C4-2B (cell line): ENCODE data around the gene EPN2.

Experiments used
- H3K27ac ChIP-seq: fragments of 450-650 bp; 2 replicates; pipeline ENCODE4 v1.5.1; 2017
- ZFX ChIP-seq: fragments of 450-650 bp; IDR thresholded peaks from 2 replicates; pipeline ENCODE4 v1.6.1; 2017
- TF ChIP-seq, protein P1 (sequence below): fragments of 450-650 bp; conservative IDR thresholded peaks from 2 replicates; pipeline ENCODE4 v1.5.1; 2017; ENCODE audit warnings: mild to moderate bottlenecking

The EPN2 gene

DNA sequence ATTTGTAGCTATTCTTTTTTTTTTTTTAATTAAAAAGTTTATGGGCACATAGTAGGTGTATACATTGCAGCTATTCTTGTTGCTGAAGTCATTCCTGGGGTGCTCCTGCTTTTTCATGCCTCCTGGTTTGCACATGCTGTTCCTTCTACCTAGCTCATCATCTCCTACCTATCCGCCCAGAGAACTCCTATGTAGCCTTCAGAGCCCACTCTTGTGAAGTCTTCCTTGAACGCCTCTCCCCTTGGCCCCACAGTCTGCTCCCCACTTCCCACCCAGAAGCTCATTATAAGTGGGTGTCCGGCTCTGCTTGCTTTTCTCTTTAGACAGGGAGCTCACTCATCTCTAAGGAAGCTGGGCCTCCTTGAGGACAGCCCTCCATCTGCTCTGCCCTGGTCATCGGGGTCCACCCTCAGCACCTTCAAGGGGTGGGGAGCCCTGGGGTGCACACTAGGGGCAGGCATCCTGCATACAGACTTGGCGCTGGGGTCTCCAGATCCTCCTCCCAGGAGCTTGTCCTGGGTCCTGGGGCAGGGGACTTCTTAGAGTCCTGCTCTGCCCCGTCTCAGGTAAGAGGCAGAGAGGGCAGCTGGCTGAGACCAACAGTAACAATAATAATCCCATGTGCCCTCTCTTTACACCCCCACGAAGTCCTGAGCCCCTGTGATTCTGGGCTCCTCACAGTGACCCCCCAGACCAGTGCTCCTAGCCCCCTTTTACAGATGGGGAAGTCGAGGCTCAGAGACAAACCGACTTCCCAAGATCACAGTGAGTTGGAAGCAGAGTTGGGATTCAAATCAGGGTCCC lies 128.9 kb downstream of the EPN2 start:
- no peak for TF ChIP-seq ZFX
- TF ChIP-seq, protein P1, sequence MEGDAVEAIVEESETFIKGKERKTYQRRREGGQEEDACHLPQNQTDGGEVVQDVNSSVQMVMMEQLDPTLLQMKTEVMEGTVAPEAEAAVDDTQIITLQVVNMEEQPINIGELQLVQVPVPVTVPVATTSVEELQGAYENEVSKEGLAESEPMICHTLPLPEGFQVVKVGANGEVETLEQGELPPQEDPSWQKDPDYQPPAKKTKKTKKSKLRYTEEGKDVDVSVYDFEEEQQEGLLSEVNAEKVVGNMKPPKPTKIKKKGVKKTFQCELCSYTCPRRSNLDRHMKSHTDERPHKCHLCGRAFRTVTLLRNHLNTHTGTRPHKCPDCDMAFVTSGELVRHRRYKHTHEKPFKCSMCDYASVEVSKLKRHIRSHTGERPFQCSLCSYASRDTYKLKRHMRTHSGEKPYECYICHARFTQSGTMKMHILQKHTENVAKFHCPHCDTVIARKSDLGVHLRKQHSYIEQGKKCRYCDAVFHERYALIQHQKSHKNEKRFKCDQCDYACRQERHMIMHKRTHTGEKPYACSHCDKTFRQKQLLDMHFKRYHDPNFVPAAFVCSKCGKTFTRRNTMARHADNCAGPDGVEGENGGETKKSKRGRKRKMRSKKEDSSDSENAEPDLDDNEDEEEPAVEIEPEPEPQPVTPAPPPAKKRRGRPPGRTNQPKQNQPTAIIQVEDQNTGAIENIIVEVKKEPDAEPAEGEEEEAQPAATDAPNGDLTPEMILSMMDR: no peak
- H3K27ac ChIP-seq: no peak overlapping the region

DNA sequence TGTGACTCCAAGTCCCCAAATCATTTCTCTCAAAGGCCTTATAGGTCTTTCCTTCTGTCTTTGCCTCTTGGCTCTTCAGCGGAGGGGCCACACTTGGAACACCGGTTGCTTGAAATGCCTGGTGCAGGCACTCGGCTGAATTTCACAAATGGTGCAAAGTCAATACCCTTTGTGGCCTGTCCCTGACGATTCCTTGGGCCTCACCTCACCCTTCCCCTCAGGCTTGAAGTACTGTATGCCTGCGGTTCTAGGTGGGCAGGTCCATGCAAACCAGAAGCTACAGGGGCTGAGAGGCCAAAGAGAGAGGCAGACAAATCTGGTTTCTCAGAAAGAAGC lies 129.4 kb downstream of the EPN2 start:
- H3K27ac ChIP-seq: no peak overlapping the region
- TF ChIP-seq, protein P1: no peak
- no peak for TF ChIP-seq ZFX

DNA sequence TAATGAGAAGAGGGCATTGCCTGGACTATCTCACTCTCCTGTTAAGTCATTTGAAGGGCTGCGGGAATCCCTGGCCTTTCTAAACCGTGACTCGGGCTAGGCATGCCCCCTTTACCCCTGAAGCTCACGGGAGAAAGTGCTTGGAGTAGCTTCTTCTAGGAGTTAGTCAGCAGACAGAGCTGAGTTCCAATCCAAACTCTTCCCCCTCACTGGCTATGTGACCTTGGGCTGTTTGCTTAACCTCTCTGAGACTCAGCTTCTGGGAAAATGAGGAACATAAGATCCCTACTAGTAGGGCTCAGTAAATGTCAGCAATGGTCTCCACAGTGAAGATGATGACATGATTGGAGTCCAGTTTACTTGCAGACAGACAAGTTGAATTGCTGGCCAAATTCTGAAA lies 131.1 kb downstream of the EPN2 start:
- TF ChIP-seq, protein P1: no peak
- TF ChIP-seq ZFX: no peak
- no peak overlapping the region for H3K27ac ChIP-seq

DNA sequence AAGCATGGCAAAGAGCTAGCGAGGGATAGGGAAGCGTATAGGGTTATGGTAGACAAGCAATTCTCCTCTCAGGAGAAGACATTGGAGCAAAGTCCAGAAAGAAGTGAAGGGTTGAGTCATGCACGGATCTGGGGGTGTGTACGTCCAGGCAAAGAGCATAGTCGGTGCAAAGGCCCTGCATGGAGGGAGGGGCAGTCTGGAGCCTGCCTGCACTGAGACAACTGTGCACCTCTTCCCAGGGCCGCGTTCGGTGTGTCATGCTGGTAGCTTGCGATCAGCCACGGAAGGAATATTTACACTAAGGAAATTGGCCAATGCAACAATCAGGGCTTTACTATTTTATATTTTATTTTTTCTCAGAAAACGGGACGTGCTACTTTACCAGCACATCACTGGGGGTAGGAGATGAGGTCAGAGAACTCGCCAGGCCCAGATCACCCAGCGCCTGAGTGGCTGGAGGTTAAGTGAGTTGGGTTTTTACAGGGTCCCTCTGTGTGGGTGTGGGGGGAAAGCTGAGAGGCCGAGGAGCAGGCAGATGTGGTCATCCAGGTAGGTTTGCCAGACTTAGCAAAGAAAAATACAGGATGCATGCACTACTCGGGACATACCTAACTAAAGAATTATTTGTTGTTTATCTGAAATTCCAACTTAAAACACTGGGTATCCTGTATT lies 132.1 kb downstream of the EPN2 start:
- TF ChIP-seq ZFX: no peak
- H3K27ac ChIP-seq: no peak overlapping the region

DNA sequence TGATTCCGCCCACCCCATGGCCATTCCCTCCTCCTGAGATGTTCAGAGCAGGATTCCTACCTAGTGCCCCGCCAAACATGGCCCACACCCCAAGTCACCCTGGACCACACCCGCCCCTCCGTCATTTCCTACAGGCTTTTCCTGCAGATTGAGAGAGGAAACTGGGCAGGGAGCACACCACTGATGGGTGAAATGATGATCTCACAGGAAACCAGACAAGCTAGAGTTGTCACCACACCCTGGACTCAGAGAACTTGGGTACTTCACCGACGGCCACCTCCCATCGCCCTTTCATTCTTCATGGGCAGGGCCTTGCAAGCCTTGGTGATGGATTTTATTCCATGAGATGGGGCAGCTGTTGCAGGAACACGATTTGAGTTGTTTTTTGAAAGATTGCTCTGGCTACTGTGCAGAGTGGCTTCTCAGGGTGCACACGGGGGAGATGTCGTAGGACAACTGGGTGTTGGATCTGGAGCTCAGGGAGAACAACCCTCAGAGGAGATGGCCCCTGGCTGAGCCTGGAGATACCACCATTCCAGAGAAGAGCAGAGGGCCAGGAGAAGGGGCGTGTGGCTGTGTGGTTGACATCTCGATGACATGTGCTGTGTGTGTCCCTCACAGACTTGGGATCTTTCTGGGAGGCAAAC lies 132.8 kb downstream of the EPN2 start:
- TF ChIP-seq ZFX: no peak
- TF ChIP-seq, protein P1: no peak
- no peak overlapping the region for H3K27ac ChIP-seq

DNA sequence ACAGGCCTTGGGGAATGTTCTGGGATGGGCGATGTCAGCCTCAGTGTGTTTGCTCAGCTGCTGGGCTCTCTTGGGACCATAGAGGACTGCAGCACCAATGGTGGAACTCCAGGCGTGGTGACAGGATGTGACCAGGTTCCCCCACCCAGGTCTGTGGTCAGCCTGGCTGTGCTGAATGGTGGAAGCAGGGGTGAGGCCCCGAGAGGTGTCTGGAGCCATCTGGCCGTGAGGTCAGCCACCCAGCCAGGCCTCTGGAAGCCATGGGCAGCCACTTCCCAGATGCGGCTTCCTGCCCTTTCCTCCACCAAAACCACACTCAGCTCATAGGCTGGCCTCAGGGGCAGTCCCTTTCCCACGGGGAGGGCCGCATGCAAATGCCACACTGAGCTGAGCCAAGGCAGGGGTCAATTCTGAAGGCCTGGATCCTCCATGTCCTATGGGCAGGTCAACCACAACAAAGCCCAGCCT lies 133.4 kb downstream of the EPN2 start:
- H3K27ac ChIP-seq: no peak overlapping the region

DNA sequence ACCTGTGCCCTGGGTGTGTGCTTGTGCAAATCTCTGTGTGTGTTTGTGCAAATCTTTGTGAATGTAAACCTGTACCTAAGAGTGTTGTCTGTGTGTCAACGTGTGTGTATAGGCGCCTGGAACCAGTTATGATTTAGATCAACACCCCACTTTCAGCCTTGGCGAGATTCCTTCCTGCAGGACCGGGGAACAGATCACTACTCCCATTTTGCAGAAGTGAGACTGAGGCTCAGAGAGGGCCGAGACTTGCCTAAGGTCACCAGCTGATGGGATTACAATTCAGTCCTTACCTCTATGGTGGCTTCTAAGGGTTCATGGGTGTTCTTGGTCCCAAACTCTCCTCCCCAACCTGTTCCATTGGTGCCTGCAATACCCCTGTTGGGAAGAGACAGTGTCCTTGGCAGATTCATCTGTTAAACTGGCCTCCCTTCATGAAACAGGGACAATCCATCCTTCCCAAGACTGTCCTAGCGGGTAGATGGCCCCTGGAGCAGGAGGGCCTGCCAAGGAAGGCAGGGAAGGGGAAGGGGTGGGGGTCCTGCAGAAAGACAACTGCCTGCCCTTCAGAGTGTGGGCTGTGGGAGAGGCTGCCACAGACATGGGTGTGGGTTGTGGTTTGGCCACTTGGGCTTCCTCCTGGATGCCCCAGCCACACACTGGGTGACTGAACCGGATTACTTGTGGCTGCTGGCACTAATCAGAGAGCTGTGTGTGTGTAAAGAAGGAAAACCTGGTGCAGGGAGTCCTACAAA lies 134.3 kb downstream of the EPN2 start:
- TF ChIP-seq, protein P1: no peak
- no peak for TF ChIP-seq ZFX
- H3K27ac ChIP-seq: no peak overlapping the region

More for the DNA sequence above, 133.4 kb downstream of the EPN2 start:
- no peak for TF ChIP-seq ZFX
- TF ChIP-seq, protein P1: no peak
